ENCODE measurements around the gene SDHAF4.

GRCh38 chr6:70620746-70621145 is 54.0 kb downstream of the SDHAF4 start:
- TF ChIP-seq, protein P1, sequence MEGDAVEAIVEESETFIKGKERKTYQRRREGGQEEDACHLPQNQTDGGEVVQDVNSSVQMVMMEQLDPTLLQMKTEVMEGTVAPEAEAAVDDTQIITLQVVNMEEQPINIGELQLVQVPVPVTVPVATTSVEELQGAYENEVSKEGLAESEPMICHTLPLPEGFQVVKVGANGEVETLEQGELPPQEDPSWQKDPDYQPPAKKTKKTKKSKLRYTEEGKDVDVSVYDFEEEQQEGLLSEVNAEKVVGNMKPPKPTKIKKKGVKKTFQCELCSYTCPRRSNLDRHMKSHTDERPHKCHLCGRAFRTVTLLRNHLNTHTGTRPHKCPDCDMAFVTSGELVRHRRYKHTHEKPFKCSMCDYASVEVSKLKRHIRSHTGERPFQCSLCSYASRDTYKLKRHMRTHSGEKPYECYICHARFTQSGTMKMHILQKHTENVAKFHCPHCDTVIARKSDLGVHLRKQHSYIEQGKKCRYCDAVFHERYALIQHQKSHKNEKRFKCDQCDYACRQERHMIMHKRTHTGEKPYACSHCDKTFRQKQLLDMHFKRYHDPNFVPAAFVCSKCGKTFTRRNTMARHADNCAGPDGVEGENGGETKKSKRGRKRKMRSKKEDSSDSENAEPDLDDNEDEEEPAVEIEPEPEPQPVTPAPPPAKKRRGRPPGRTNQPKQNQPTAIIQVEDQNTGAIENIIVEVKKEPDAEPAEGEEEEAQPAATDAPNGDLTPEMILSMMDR (IDR thresholded peaks at IDR 0.05) = no peak
- no peak for TF ChIP-seq POLR2A (IDR thresholded peaks at IDR 0.05)
